ENCODE measurements around the gene ACTR8. TPM values are rescaled to one million over a fixed set of nuclear protein-coding genes. Genes with fewer than 3 reads are reported as not detected.

ACTR8 gene
- total RNA-seq, 2 experiments from 2014 or later, result 42.9 to 48.0 TPM

Other genes with a start within 250 kb of the ACTR8 start
- 1 to 10 TPM; 9.0 to 9.1 TPM for gene CHDH, start 35.7 kb downstream of the ACTR8 start, total RNA-seq
- 10 to 100 TPM; 60.7 to 62.4 TPM for gene IL17RB, start 35.6 kb downstream of the ACTR8 start, total RNA-seq
- gene SELENOK, start 9.7 kb upstream of the ACTR8 start, total RNA-seq, result 10 to 100 TPM; 79.8 to 80.9 TPM
- gene CACNA2D3, start 240.4 kb upstream of the ACTR8 start, total RNA-seq, result not detected

All from activated CD4-positive, alpha-beta memory T cell treated with anti-CD3 and anti-CD28 coated beads, Interleukin-2, amount 10 ng/mL, durations not matched to agents 7 days and 5 days (primary cell).